Fibroblast of lung (primary cell): Measurements from ENCODE around the gene FBH1. TPM values are rescaled to one million over a fixed set of nuclear protein-coding genes. Genes with fewer than 3 reads are reported as not detected.

Experiments used
- DNase-seq, 2 donors: peaks; one replicate each; pipeline versions ENCODE4 v3.0.0 to v3.0.0-alpha.2; 2010; ENCODE audit warnings: low read depth in 2 of 2
- H2AFZ ChIP-seq: 2 replicates; pipeline ENCODE4 v1.5.1; 2012; ENCODE audit warnings: low read length, control low read depth, inconsistent platforms
- H3K27ac ChIP-seq: 2 replicates; pipeline ENCODE4 v1.5.1; 2011; ENCODE audit warnings: low read length, control low read depth; ENCODE audit not compliant: insufficient read depth
- H3K27me3 ChIP-seq: 2 replicates; pipeline ENCODE4 v1.5.1; 2011; ENCODE audit warnings: mild to moderate bottlenecking, low read length; ENCODE audit not compliant: control insufficient read depth, insufficient read depth
- H3K36me3 ChIP-seq: 2 replicates; pipeline ENCODE4 v1.5.1; 2011; ENCODE audit warnings: low read length; ENCODE audit not compliant: control insufficient read depth, insufficient read depth
- H3K4me1 ChIP-seq: 2 replicates; pipeline ENCODE4 v1.5.1; 2011; ENCODE audit warnings: low read length; ENCODE audit not compliant: control insufficient read depth, insufficient read depth; ENCODE audit errors: extremely low read depth
- H3K4me2 ChIP-seq: 2 replicates; pipeline ENCODE4 v1.5.1; 2011; ENCODE audit warnings: low read length, control low read depth; ENCODE audit not compliant: insufficient read depth; ENCODE audit errors: extremely low read depth
- H3K4me3 ChIP-seq, 4 experiments: fragments of 200-600 bp in 1 of 4; sonication (generic) in 1 of 4; replicated peaks in 1 of 4; 2 replicates each; pipeline ENCODE4 v1.5.1; 2011 to 2016; ENCODE audit warnings: low read length in 4 of 4, low read depth in 3 of 4, mild to moderate bottlenecking in 3 of 4, control low read depth in 2 of 4, inconsistent platforms in 1 of 4, mixed read lengths in 1 of 4; ENCODE audit not compliant: insufficient read depth in 1 of 4; ENCODE audit errors: control extremely low read depth in 1 of 4
- H3K79me2 ChIP-seq: 2 replicates; pipeline ENCODE4 v1.5.1; 2012; ENCODE audit warnings: mild to moderate bottlenecking, low read length, inconsistent platforms; ENCODE audit not compliant: control insufficient read depth, insufficient read depth
- H3K9ac ChIP-seq: 2 replicates; pipeline ENCODE4 v1.5.1; 2011; ENCODE audit warnings: mild to moderate bottlenecking, low read length, control low read depth; ENCODE audit not compliant: insufficient read depth
- H3K9me3 ChIP-seq: 2 replicates; pipeline ENCODE4 v1.5.1; 2012; ENCODE audit warnings: low read depth, low read length; ENCODE audit not compliant: control insufficient read depth, insufficient read depth
- H4K20me1 ChIP-seq: 2 replicates; pipeline ENCODE4 v1.5.1; 2011; ENCODE audit warnings: low read length; ENCODE audit not compliant: control insufficient read depth, insufficient read depth; ENCODE audit errors: extremely low read depth
- EZH2 ChIP-seq: IDR thresholded peaks from 2 replicates; pipeline ENCODE4 v1.5.1; 2012; ENCODE audit warnings: low read length, control low read depth, mild to moderate bottlenecking; ENCODE audit errors: missing control alignments
- polyA plus RNA-seq, 2 donors: library from polyadenylated mRNA; depleted of rRNA in 1 of 2; stranded (reverse) in 1 of 2; unstranded in 1 of 2; fragments of >200 nt; gene quantifications; 2 replicates each; pipeline ENCODE4 v1.2.1, GENCODE V29; 2011 to 2012; ENCODE audit warnings: missing spikeins in 1 of 2
- total RNA-seq: library from RNA; depleted of rRNA; stranded (reverse); fragments of >200 nt; gene quantifications from 2 replicates; pipeline ENCODE4 v1.2.1, GENCODE V29; 2014
- TF ChIP-seq, protein P1 (sequence below), 2 donors: IDR thresholded peaks in 1 of 2; conservative IDR thresholded peaks in 1 of 2; 1 replicate in 1 of 2; 2 replicates in 1 of 2; pipeline ENCODE4 v1.5.1; 2011 to 2012; ENCODE audit warnings: low read length in 2 of 2, control low read depth in 1 of 2, inconsistent platforms in 1 of 2, low read depth in 1 of 2, mild to moderate bottlenecking in 1 of 2

The FBH1 gene
- total and polyA plus RNA-seq, 2 donors (not counting 1 experiment from before 2014, with no cell fraction given) = 53.6 to 97.8 TPM

DNA sequence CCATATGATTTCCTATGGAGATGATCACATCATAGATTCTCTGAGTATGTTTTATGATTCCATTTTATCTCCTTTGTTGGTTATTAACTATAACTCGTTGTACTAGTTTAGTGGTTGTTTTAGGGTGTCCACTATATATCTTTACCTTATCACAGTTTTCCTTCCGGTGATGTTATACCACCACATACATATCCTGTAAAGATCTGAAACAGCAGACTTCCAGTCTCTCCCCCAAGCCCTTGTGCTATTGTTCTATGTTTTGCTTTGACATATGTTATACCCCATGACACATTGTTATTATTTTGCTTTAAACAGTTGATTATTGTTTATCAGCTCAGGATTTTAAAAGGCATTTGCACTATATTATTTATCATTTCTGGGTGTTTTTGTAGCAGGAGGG, 80.0 kb downstream of the FBH1 start:
- peaks cover 1% of the 10 kb centered on the region for H3K79me2 ChIP-seq
- H2AFZ ChIP-seq = no peak overlapping the region
- H3K27ac ChIP-seq = no peak overlapping the region
- no peak for DNase-seq
- no peaks in the 10 kb centered on the region for H3K9me3 ChIP-seq
- no peak overlapping the region for H3K4me3 ChIP-seq
- TF ChIP-seq, protein P1, sequence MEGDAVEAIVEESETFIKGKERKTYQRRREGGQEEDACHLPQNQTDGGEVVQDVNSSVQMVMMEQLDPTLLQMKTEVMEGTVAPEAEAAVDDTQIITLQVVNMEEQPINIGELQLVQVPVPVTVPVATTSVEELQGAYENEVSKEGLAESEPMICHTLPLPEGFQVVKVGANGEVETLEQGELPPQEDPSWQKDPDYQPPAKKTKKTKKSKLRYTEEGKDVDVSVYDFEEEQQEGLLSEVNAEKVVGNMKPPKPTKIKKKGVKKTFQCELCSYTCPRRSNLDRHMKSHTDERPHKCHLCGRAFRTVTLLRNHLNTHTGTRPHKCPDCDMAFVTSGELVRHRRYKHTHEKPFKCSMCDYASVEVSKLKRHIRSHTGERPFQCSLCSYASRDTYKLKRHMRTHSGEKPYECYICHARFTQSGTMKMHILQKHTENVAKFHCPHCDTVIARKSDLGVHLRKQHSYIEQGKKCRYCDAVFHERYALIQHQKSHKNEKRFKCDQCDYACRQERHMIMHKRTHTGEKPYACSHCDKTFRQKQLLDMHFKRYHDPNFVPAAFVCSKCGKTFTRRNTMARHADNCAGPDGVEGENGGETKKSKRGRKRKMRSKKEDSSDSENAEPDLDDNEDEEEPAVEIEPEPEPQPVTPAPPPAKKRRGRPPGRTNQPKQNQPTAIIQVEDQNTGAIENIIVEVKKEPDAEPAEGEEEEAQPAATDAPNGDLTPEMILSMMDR (conservative IDR thresholded peaks at IDR 0.05 in 1 of 2, IDR thresholded peaks at IDR 0.05 in 1 of 2; ENCODE audit: low read depth in 1 of 2, low read length in 2 of 2) = no peak
- no peaks in the 10 kb centered on the region for H3K4me1 ChIP-seq
- H4K20me1 ChIP-seq = no peaks in the 10 kb centered on the region
- H3K36me3 ChIP-seq = no peaks in the 10 kb centered on the region
- H3K4me2 ChIP-seq = no peak overlapping the region
- no peak overlapping the region for H3K9ac ChIP-seq
- H3K27me3 ChIP-seq = no peaks in the 10 kb centered on the region

DNA sequence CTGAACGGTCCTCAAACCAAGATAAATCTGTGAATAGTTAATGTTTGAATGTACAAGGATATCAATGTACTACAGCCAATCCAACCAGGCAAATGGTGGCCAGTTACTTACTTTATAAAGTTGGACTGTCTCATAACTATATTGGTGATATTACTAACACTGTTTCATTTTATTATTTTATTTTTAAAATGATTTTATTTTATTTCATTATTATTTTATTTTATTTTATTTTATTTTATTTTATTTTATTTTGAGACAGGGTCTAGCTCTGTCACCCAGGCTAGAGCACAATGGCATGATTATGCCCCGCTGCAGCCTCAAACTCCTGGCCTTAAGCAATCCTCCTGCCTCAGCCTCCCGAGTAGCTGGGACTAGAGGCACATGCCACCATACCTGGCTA, 80.5 kb downstream of the FBH1 start:
- no peak for DNase-seq
- no peaks in the 10 kb centered on the region for H3K4me1 ChIP-seq
- no peaks in the 10 kb centered on the region for H3K36me3 ChIP-seq
- H3K27me3 ChIP-seq = no peaks in the 10 kb centered on the region
- no peak overlapping the region for H3K4me3 ChIP-seq
- no peak overlapping the region for H3K4me2 ChIP-seq
- TF ChIP-seq, protein P1 (conservative IDR thresholded peaks at IDR 0.05 in 1 of 2, IDR thresholded peaks at IDR 0.05 in 1 of 2; ENCODE audit: low read depth in 1 of 2, low read length in 2 of 2) = no peak
- TF ChIP-seq EZH2 = no peak
- H2AFZ ChIP-seq = no peak overlapping the region
- peaks cover 1% of the 10 kb centered on the region for H3K79me2 ChIP-seq
- H3K9me3 ChIP-seq = no peaks in the 10 kb centered on the region
- no peak overlapping the region for H3K9ac ChIP-seq
- H3K27ac ChIP-seq = no peak overlapping the region
- H4K20me1 ChIP-seq = no peaks in the 10 kb centered on the region

DNA sequence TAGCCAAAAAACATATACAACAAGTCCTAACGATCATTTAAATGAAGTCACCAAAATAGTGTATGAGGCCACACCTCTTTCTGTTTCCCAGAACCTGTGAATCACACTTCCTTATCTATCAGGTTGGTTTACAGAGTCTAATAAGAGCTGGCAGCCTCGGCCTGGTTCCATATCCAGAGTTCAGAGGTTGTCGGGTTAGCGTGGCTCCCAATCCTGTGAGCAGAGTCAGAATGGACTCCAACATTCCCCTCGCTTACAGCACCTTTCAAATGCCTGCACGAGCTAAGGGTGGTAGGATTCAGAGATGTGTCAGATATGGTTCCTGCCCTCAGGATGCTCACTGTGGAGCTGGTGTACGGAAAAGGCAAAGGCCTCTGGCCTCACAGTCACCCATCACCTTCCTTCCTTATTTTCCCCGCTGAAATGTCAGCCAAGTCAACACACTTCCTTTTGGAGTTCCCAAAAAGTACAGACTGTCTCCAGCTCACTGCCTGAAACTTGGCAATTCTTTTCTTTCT, 81.3 kb downstream of the FBH1 start:
- Histone ChIP-seq H3K27ac (no peak overlapping the region), H3K4me1 (peaks cover 3% of the 10 kb centered on the region), H4K20me1 (no peaks in the 10 kb centered on the region), H3K27me3 (no peaks in the 10 kb centered on the region), H3K4me3 (no peak overlapping the region), H3K9ac (no peak overlapping the region), H3K4me2 (no peak overlapping the region), H3K9me3 (no peaks in the 10 kb centered on the region), H3K79me2 (peaks cover 1% of the 10 kb centered on the region), H2AFZ (no peak overlapping the region), H3K36me3 (no peaks in the 10 kb centered on the region)
- no peak for TF ChIP-seq EZH2
- TF ChIP-seq, protein P1 (conservative IDR thresholded peaks at IDR 0.05 in 1 of 2, IDR thresholded peaks at IDR 0.05 in 1 of 2; ENCODE audit: low read depth in 1 of 2, low read length in 2 of 2) = no peak
- DNase-seq = peak; percentile 31 to 84
